ENCODE data around the gene RASGEF1B. TPM values are rescaled to one million over a fixed set of nuclear protein-coding genes. Genes with fewer than 3 reads are reported as not detected.

RASGEF1B gene
- total and polyA plus RNA-seq, 2 experiments from 2014 or later, result 29.1 to 53.4 TPM

GRCh38 chr4:81378386-81378785, 93.3 kb downstream of the RASGEF1B start:
- H3K4me3 ChIP-seq, result no peak overlapping the region
- no peak overlapping the region for H3K27ac ChIP-seq
- no peak for DNase-seq (ENCODE audit: low spot score)
- no peaks in the 10 kb centered on the region for H3K9me3 ChIP-seq (ENCODE audit: low read depth)
- no peak for TF ChIP-seq EZH2 (IDR thresholded peaks at IDR 0.05; ENCODE audit: borderline replicate concordance)
- no peak for TF ChIP-seq EZH2phosphoT487 (IDR thresholded peaks at IDR 0.05; ENCODE audit: low read depth, severe bottlenecking, unreplicated experiment)
- H3K4me2 ChIP-seq, result no peak overlapping the region
- H3K9me2 ChIP-seq (replicated peaks; ENCODE audit: insufficient read depth), result no peaks in the 10 kb centered on the region
- no peak overlapping the region for H2AFZ ChIP-seq
- WGBS (ENCODE audit: low lambda C conversion rate, missing lambda C conversion rate), result 93% methylated on average over 1 of the region's 1 CpG
- H4K20me1 ChIP-seq (ENCODE audit: insufficient read depth, poor library complexity, severe bottlenecking), result no peaks in the 10 kb centered on the region
- H3K79me2 ChIP-seq, result no peaks in the 10 kb centered on the region
- peaks cover 25% of the 10 kb centered on the region for H3K4me1 ChIP-seq (ENCODE audit: insufficient read depth)
- H3K36me3 ChIP-seq (replicated peaks; ENCODE audit: insufficient read depth, low read depth), result no peaks in the 10 kb centered on the region
- no peaks in the 10 kb centered on the region for H3K27me3 ChIP-seq

- Histone ChIP-seq H3K27ac (no peak overlapping the region), H3K4me2 (no peak overlapping the region)
Observed at GRCh38 chr4:81377191-81377590, 94.5 kb downstream of the RASGEF1B start.

GRCh38 chr4:81376720-81377119, 95.0 kb downstream of the RASGEF1B start:
- Histone ChIP-seq H4K20me1 (ENCODE audit: insufficient read depth, poor library complexity, severe bottlenecking) (no peaks in the 10 kb centered on the region), H3K27ac (peak overlapping the region; percentile 38), H3K27me3 (no peaks in the 10 kb centered on the region), H3K9me3 (ENCODE audit: low read depth) (no peaks in the 10 kb centered on the region), H2AFZ (no peak overlapping the region), H3K79me2 (no peaks in the 10 kb centered on the region), H3K4me1 (ENCODE audit: insufficient read depth) (peaks cover 25% of the 10 kb centered on the region), H3K36me3 (replicated peaks; ENCODE audit: insufficient read depth, low read depth) (no peaks in the 10 kb centered on the region), H3K9me2 (replicated peaks; ENCODE audit: insufficient read depth) (no peaks in the 10 kb centered on the region), H3K4me3 (no peak overlapping the region), H3K4me2 (no peak overlapping the region)
- WGBS (ENCODE audit: low lambda C conversion rate, missing lambda C conversion rate), result 70% methylated on average over 2 of the region's 2 CpGs
- no peak for TF ChIP-seq EZH2phosphoT487 (IDR thresholded peaks at IDR 0.05; ENCODE audit: low read depth, severe bottlenecking, unreplicated experiment)
- DNase-seq (ENCODE audit: low spot score), result no peak

More at GRCh38 chr4:81377191-81377590, 94.5 kb downstream of the RASGEF1B start:
- Histone ChIP-seq H3K4me3 (no peak overlapping the region), H4K20me1 (ENCODE audit: insufficient read depth, poor library complexity, severe bottlenecking) (no peaks in the 10 kb centered on the region), H3K27me3 (no peaks in the 10 kb centered on the region), H3K9me3 (ENCODE audit: low read depth) (no peaks in the 10 kb centered on the region), H3K9me2 (replicated peaks; ENCODE audit: insufficient read depth) (no peaks in the 10 kb centered on the region), H3K79me2 (no peaks in the 10 kb centered on the region), H2AFZ (no peak overlapping the region), H3K36me3 (replicated peaks; ENCODE audit: insufficient read depth, low read depth) (no peaks in the 10 kb centered on the region), H3K4me1 (ENCODE audit: insufficient read depth) (peaks cover 25% of the 10 kb centered on the region)
- DNase-seq (ENCODE audit: low spot score), result no peak
- TF ChIP-seq CTCF (IDR thresholded peaks at IDR 0.05; ENCODE audit: poor library complexity), result no peak
- TF ChIP-seq EZH2 (IDR thresholded peaks at IDR 0.05; ENCODE audit: borderline replicate concordance), result no peak
- no peak for TF ChIP-seq EZH2phosphoT487 (IDR thresholded peaks at IDR 0.05; ENCODE audit: low read depth, severe bottlenecking, unreplicated experiment)
- 74% methylated on average over 1 of the region's 1 CpG for WGBS (ENCODE audit: low lambda C conversion rate, missing lambda C conversion rate)
